Liver (tissue), 9 donors: ENCODE results near the gene NTN5. TPM values are rescaled to one million over a fixed set of nuclear protein-coding genes. Genes with fewer than 3 reads are reported as not detected.

Experiments
- DNase-seq: peaks from one replicate; pipeline ENCODE4 v3.0.0-alpha.2; 2017; ENCODE audit warnings: low spot score
- H3K27ac ChIP-seq, 2 donors: one replicate each; pipeline ENCODE4 v1.7.0; 2013; ENCODE audit warnings: inconsistent platforms in 2 of 2, low read length in 2 of 2, control low read depth in 1 of 2, low read depth in 1 of 2, mild to moderate bottlenecking in 1 of 2
- H3K27me3 ChIP-seq, 4 donors: one replicate each; pipeline versions ENCODE4 v1.6.1 to v1.7.0; 2013; ENCODE audit warnings: low read length in 3 of 4, inconsistent platforms in 1 of 4, mild to moderate bottlenecking in 1 of 4, moderate library complexity in 1 of 4; ENCODE audit not compliant: control insufficient read depth in 4 of 4, insufficient read depth in 4 of 4
- H3K36me3 ChIP-seq, 4 donors: one replicate each; pipeline versions ENCODE4 v1.6.1 to v1.7.0; 2013; ENCODE audit warnings: low read length in 3 of 4, mild to moderate bottlenecking in 3 of 4, low read depth in 1 of 4, moderate library complexity in 1 of 4; ENCODE audit not compliant: control insufficient read depth in 4 of 4, insufficient read depth in 3 of 4
- H3K4me1 ChIP-seq, 4 donors: one replicate each; pipeline versions ENCODE4 v1.6.1 to v1.7.0; 2013; ENCODE audit warnings: low read length in 3 of 4, mild to moderate bottlenecking in 3 of 4, moderate library complexity in 1 of 4; ENCODE audit not compliant: control insufficient read depth in 4 of 4, insufficient read depth in 4 of 4
- H3K4me3 ChIP-seq, 3 donors: one replicate each; pipeline versions ENCODE4 v1.6.1 to v1.7.0; 2013; ENCODE audit warnings: low read length in 3 of 3, control low read depth in 1 of 3, low read depth in 1 of 3, mild to moderate bottlenecking in 1 of 3
- H3K9ac ChIP-seq, 2 donors: one replicate each; pipeline ENCODE4 v1.7.0; 2013; ENCODE audit warnings: low read length in 2 of 2, mild to moderate bottlenecking in 2 of 2, moderate library complexity in 2 of 2, control low read depth in 1 of 2, low read depth in 1 of 2
- H3K9me3 ChIP-seq, 4 donors: one replicate each; pipeline versions ENCODE4 v1.6.1 to v1.7.0; 2013; ENCODE audit warnings: low read length in 3 of 4; ENCODE audit not compliant: control insufficient read depth in 4 of 4
- EGR1 ChIP-seq, 2 donors: IDR thresholded peaks; 2 replicates each; pipeline ENCODE4 v1.6.1; 2016 to 2018; ENCODE audit warnings: antibody characterized with exemption in 2 of 2, low read depth in 2 of 2
- FOXA1 ChIP-seq: IDR thresholded peaks from 2 replicates; pipeline ENCODE4 v1.6.1; 2016; ENCODE audit warnings: antibody characterized with exemption
- FOXA2 ChIP-seq: IDR thresholded peaks from 2 replicates; pipeline ENCODE4 v1.6.1; 2016; ENCODE audit warnings: antibody characterized with exemption
- GABPA ChIP-seq, 2 donors: IDR thresholded peaks in 1 of 2; conservative IDR thresholded peaks in 1 of 2; 2 replicates each; pipeline ENCODE4 v1.6.1; 2016; ENCODE audit warnings: antibody characterized with exemption in 2 of 2, mild to moderate bottlenecking in 1 of 2, moderate library complexity in 1 of 2
- HNF4A ChIP-seq, 2 donors: conservative IDR thresholded peaks; 2 replicates each; pipeline ENCODE4 v1.6.1; 2016; ENCODE audit warnings: antibody characterized with exemption in 2 of 2, mild to moderate bottlenecking in 2 of 2
- HNF4G ChIP-seq: IDR thresholded peaks from 2 replicates; pipeline ENCODE4 v1.6.1; 2016; ENCODE audit warnings: antibody characterized with exemption
- JUND ChIP-seq, 2 donors: IDR thresholded peaks; 2 replicates each; pipeline ENCODE4 v1.6.1; 2016; ENCODE audit warnings: antibody characterized with exemption in 2 of 2
- NR2F2 ChIP-seq: IDR thresholded peaks from 2 replicates; pipeline ENCODE4 v1.6.1; 2016; ENCODE audit warnings: antibody characterized with exemption
- RAD21 ChIP-seq, 2 donors: IDR thresholded peaks; 2 replicates each; pipeline ENCODE4 v1.6.1; 2016; ENCODE audit warnings: antibody characterized with exemption in 2 of 2, mild to moderate bottlenecking in 2 of 2
- RXRA ChIP-seq, 2 donors: IDR thresholded peaks; 2 replicates each; pipeline ENCODE4 v1.6.1; 2017 to 2018; ENCODE audit warnings: antibody characterized with exemption in 2 of 2, mild to moderate bottlenecking in 1 of 2
- SP1 ChIP-seq: IDR thresholded peaks from 2 replicates; pipeline ENCODE4 v1.6.1; 2018; ENCODE audit warnings: antibody characterized with exemption, mild to moderate bottlenecking
- TAF1 ChIP-seq: conservative IDR thresholded peaks from 2 replicates; pipeline ENCODE4 v1.6.1; 2016; ENCODE audit warnings: antibody characterized with exemption, mild to moderate bottlenecking
- YY1 ChIP-seq: IDR thresholded peaks from 2 replicates; pipeline ENCODE4 v1.6.1; 2016; ENCODE audit warnings: antibody characterized with exemption, mild to moderate bottlenecking
- WGBS: extraction: QIAGEN DNeasy Blood & Tissue Kit; methylation state at CpG from one replicate; pipeline ENCODE4 v1.1.7; 2013; 5-methylcytosine and 5-hydroxymethylcytosine counted together
- polyA plus RNA-seq, 2 donors: library from polyadenylated mRNA; stranded (reverse) in 1 of 2; unstranded in 1 of 2; fragments of 200-250 nt in 1 of 2; fragments of >200 nt in 1 of 2; fragmentation: Nextera tagmentation in 1 of 2; extraction: Ambion mirVana in 1 of 2; gene quantifications; one replicate each; pipeline versions ENCODE4 v1.2.1 to v1.2.3, GENCODE V29; 2013 to 2015
- total RNA-seq, 2 donors: library from RNA; depleted of rRNA; stranded (reverse); fragments of >200 nt; gene quantifications; one replicate each; pipeline ENCODE4 v1.2.3, GENCODE V29; 2014
- TF ChIP-seq, protein P1 (sequence below): fragments of 150-350 bp; IDR thresholded peaks from 2 replicates; pipeline ENCODE4 v1.5.1; 2017; ENCODE audit warnings: improper control_type of control experiment, low read depth, low read length; ENCODE audit not compliant: missing input control
- TF ChIP-seq, protein P2 (sequence below): IDR thresholded peaks from 2 replicates; pipeline ENCODE4 v1.6.1; 2016; ENCODE audit warnings: antibody characterized with exemption
- TF ChIP-seq, protein P3 (sequence below): IDR thresholded peaks from 2 replicates; pipeline ENCODE4 v1.6.1; 2016; ENCODE audit warnings: antibody characterized with exemption, mild to moderate bottlenecking
- TF ChIP-seq, protein P4 (sequence below): IDR thresholded peaks from 2 replicates; pipeline ENCODE4 v1.6.1; 2016; ENCODE audit warnings: antibody characterized with exemption
- TF ChIP-seq, protein P5 (sequence below): IDR thresholded peaks from 2 replicates; pipeline ENCODE4 v1.6.1; 2016; ENCODE audit warnings: antibody characterized with exemption
- donor health status: healthy.
- donor health status: healthy.
- donor health status: healthy.
- donor health status: healthy.
- donor health status: healthy.

Gene NTN5
- total and polyA plus RNA-seq, 4 donors = 0.08 to 0.09 TPM; not detected in 2

DNA sequence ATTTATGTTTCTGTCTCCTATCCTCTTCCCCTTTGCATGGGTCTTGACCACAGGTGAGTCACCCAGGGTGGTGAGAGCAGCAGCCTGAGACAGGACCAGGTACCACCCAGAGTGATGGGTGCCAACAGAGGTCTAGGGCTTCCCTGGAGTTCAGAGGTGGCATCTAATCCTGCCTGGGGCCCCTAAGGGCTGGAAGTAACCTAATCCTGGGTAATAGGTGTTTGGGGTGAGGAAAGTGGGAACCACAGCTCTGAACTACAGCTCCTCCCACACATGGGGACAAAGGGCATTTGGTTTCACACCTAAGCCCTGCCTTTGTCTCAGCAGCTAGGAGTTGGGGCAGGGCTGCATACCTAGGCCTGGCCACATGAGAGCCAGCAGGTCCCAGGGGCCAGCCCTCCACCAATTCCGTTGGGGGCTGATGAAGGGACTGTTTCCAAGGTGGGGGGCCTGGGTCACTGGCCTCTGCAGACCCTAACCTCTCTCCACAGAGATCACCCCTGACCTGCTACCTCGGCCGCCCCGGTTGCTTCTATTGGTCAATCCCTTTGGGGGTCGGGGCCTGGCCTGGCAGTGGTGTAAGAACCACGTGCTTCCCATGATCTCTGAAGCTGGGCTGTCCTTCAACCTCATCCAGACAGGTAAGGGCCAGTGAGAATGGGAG, 45.5 kb downstream of the NTN5 start:
- no peaks in the 10 kb centered on the region for H3K27me3 ChIP-seq
- no peak overlapping the region for H3K4me3 ChIP-seq
- peaks cover 12 to 66% (median 39%) of the 10 kb centered on the region in 4 donors for H3K4me1 ChIP-seq
- H3K36me3 ChIP-seq = peaks cover 0 to 7% (median 1%) of the 10 kb centered on the region in 4 donors
- H3K9ac ChIP-seq = no peak overlapping the region
- WGBS = 58% methylated on average over 6 of the region's 6 CpGs
- H3K9me3 ChIP-seq = no peaks in the 10 kb centered on the region
- DNase-seq = peak; percentile 36
- TF ChIP-seq EGR1 (IDR thresholded peaks at IDR 0.05; ENCODE audit: low read depth in 2 of 2) = no peak
- no peak for TF ChIP-seq YY1
- peak in 1 of 2 donors; percentile 24 for TF ChIP-seq JUND (IDR thresholded peaks at IDR 0.05)
- TF ChIP-seq, protein P1, sequence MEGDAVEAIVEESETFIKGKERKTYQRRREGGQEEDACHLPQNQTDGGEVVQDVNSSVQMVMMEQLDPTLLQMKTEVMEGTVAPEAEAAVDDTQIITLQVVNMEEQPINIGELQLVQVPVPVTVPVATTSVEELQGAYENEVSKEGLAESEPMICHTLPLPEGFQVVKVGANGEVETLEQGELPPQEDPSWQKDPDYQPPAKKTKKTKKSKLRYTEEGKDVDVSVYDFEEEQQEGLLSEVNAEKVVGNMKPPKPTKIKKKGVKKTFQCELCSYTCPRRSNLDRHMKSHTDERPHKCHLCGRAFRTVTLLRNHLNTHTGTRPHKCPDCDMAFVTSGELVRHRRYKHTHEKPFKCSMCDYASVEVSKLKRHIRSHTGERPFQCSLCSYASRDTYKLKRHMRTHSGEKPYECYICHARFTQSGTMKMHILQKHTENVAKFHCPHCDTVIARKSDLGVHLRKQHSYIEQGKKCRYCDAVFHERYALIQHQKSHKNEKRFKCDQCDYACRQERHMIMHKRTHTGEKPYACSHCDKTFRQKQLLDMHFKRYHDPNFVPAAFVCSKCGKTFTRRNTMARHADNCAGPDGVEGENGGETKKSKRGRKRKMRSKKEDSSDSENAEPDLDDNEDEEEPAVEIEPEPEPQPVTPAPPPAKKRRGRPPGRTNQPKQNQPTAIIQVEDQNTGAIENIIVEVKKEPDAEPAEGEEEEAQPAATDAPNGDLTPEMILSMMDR = no peak
- TF ChIP-seq FOXA2 = no peak
- peak; percentile 72 for TF ChIP-seq SP1
- TF ChIP-seq, protein P2, sequence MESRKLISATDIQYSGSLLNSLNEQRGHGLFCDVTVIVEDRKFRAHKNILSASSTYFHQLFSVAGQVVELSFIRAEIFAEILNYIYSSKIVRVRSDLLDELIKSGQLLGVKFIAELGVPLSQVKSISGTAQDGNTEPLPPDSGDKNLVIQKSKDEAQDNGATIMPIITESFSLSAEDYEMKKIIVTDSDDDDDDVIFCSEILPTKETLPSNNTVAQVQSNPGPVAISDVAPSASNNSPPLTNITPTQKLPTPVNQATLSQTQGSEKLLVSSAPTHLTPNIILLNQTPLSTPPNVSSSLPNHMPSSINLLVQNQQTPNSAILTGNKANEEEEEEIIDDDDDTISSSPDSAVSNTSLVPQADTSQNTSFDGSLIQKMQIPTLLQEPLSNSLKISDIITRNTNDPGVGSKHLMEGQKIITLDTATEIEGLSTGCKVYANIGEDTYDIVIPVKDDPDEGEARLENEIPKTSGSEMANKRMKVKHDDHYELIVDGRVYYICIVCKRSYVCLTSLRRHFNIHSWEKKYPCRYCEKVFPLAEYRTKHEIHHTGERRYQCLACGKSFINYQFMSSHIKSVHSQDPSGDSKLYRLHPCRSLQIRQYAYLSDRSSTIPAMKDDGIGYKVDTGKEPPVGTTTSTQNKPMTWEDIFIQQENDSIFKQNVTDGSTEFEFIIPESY = no peak
- TF ChIP-seq RXRA (IDR thresholded peaks at IDR 0.05) = peak; percentile 50 to 61
- no peak for TF ChIP-seq FOXA1
- TF ChIP-seq NR2F2 = no peak
- TF ChIP-seq RAD21 (IDR thresholded peaks at IDR 0.05) = no peak
- TF ChIP-seq, protein P3, sequence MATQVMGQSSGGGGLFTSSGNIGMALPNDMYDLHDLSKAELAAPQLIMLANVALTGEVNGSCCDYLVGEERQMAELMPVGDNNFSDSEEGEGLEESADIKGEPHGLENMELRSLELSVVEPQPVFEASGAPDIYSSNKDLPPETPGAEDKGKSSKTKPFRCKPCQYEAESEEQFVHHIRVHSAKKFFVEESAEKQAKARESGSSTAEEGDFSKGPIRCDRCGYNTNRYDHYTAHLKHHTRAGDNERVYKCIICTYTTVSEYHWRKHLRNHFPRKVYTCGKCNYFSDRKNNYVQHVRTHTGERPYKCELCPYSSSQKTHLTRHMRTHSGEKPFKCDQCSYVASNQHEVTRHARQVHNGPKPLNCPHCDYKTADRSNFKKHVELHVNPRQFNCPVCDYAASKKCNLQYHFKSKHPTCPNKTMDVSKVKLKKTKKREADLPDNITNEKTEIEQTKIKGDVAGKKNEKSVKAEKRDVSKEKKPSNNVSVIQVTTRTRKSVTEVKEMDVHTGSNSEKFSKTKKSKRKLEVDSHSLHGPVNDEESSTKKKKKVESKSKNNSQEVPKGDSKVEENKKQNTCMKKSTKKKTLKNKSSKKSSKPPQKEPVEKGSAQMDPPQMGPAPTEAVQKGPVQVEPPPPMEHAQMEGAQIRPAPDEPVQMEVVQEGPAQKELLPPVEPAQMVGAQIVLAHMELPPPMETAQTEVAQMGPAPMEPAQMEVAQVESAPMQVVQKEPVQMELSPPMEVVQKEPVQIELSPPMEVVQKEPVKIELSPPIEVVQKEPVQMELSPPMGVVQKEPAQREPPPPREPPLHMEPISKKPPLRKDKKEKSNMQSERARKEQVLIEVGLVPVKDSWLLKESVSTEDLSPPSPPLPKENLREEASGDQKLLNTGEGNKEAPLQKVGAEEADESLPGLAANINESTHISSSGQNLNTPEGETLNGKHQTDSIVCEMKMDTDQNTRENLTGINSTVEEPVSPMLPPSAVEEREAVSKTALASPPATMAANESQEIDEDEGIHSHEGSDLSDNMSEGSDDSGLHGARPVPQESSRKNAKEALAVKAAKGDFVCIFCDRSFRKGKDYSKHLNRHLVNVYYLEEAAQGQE = peak; percentile 25
- TF ChIP-seq, protein P4, sequence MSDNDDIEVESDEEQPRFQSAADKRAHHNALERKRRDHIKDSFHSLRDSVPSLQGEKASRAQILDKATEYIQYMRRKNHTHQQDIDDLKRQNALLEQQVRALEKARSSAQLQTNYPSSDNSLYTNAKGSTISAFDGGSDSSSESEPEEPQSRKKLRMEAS = peak; percentile 69
- TF ChIP-seq GABPA (IDR thresholded peaks at IDR 0.05 in 1 of 2, conservative IDR thresholded peaks at IDR 0.05 in 1 of 2) = no peak
- no peak for TF ChIP-seq TAF1
- peak; percentile 73 to 82 for TF ChIP-seq HNF4A (conservative IDR thresholded peaks at IDR 0.05)
- no peak for TF ChIP-seq HNF4G
- TF ChIP-seq, protein P5, sequence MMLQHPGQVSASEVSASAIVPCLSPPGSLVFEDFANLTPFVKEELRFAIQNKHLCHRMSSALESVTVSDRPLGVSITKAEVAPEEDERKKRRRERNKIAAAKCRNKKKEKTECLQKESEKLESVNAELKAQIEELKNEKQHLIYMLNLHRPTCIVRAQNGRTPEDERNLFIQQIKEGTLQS = no peak
- H3K27ac ChIP-seq = peak overlapping the region in 1 of 2 donors; percentile 51
